NCI-H1436 (cell line): Measurements from ENCODE around the gene WDFY4.

ENCODE experiments used
- DNase-seq: peaks from one replicate; lab custom pipeline; 2025; lab: John Stamatoyannopoulos, UW

The WDFY4 gene

GRCh38 chr10:48691812-48692528 lies 7.3 kb downstream of the WDFY4 start:
- DNase-seq = no peak

DNA sequence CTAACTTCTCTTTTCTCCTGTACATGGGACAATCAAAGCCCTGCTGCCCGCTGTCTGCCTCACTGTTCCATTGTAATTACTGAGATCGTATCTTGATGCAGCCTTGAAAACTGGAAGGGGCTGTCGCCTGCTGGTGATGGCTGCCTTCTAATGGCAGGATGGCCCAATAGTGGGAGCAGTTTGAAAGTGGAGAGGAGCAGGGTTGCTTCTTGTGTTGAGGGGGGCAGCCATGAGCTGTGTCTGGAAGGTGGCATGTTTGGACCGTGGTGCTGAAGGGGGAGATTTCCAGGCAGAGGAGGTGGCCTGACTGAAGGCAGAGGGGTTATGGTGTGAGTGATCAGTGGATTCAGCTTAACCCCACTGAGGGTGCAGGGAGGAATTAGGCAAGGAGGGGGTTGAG lies 8.1 kb downstream of the WDFY4 start:
- DNase-seq = no peak

- DNase-seq = no peak
Measured at GRCh38 chr10:48693206-48693605, 8.5 kb downstream of the WDFY4 start.

GRCh38 chr10:48694371-48695030 lies 9.8 kb downstream of the WDFY4 start:
- no peak for DNase-seq

DNA sequence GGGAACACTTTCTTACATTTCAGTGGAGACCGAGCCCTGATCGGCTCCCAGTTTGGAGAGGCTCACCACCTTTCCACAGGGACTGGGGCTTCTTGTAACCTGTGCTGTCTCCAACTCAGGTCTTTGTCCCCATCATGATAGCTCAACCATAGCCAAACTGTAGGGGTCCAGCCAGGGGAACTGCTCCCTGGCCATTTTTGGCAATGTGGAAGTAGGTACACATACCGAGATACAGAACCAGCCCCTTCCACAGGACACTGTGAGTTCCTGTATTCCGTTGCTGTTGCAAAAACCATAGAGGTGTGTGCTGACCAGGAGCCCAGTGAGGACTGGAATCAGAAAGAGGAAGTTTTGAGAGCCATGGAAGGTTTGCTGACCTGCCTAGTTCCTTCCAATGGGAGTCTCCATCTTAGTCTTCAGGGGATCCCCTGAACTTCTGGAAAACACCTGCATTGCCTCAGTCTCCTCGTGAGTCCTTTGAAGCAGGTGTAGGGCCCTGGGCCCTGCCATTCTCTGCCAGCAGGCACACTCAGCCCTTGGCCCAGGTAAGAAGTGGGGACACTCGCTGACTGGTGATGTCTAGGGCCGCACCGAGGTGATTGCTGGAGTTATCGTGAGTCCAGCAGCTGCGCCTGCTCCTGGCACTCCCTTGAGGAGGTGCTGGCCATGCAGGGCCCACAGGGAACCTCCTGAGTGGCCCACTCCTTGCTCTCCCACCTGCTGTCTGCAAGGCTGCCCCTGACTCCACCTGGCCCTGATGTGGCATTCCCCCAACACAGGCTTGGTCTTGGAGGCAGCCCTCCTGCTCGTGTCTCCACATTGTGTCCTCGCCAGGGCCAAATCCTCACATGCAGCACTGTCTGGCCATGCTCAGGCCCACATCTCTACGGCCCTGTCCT lies 11.2 kb downstream of the WDFY4 start:
- no peak for DNase-seq

DNA sequence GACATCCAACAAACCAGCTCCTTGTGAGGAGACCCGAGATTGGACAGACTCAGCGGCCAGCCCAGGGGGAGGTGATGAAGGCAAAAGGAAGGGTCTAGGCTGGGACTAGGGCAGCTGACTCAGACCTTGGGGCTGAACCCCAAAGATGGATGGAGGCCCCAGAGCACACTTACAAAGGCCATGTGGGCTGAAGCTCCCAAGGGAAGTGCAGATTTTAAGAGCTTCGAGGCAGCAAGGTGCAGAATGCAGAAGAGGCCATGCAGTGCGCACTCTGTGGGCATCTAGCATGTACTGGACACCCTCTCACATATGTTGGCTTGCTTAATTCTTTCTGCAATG lies 11.8 kb downstream of the WDFY4 start:
- no peak for DNase-seq

DNA sequence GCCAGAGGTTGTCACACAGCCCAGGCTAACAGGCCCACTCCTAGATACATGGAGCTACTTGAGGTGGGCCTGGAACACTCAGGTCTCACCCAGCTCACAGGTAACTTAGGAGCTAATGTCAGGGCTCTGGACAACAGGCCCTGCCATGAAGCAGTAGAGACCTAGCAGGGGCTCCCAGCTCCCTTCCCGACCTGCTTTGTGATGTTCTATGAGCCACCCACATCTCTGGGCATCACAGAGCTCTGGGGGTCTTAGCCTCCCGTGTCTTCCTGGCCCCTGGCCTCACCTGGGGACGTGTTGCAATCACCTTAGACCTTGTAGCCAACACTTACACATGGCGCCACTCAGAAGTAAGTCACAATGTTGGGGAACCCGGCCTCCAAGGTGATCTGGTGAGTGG lies 12.4 kb downstream of the WDFY4 start:
- DNase-seq = no peak

DNA sequence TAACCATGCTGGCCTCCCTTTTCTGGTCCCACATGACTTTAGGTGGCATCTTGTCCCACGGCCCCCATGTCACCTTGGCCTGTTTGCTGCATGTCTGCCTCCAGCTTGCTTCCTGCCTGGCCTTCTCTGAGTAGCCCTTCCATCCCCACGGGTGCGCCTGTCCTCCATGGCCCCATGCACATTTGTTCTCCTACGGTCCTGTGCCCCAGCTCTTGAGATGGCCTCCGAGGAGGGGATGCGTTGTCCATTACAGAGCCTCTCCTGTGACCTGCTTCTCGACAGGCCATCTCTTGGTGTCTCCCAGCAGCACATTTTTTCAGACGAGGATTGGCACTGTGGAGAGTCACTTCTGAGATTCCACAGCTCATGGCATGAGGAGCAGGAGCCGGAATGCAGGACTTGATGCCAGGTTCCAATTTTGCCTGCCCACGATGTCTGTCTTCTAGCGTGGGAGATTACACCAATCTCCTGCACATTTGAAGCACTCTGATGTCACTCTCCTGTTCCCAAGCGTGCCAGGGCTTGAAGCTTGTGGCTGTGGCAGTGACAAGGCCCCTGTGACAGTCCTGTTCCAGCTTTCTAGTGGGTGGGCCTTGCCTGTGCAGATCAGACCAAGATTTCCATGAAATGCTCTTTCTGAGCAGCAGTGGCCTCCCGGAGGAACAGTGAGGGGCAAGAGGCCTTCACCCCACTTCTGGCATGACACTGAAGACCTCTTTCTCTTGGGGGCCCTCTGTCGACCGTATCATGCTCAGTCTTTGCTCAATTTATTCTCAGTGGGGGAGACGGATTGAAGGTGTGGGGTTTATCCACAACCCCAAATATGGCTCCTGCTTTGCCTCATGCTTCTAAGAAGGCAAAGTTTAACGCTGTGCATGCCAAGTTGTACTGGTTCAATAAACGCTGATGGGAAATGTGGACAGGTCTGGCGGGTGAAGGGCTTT lies 13.4 kb downstream of the WDFY4 start:
- no peak for DNase-seq

DNA sequence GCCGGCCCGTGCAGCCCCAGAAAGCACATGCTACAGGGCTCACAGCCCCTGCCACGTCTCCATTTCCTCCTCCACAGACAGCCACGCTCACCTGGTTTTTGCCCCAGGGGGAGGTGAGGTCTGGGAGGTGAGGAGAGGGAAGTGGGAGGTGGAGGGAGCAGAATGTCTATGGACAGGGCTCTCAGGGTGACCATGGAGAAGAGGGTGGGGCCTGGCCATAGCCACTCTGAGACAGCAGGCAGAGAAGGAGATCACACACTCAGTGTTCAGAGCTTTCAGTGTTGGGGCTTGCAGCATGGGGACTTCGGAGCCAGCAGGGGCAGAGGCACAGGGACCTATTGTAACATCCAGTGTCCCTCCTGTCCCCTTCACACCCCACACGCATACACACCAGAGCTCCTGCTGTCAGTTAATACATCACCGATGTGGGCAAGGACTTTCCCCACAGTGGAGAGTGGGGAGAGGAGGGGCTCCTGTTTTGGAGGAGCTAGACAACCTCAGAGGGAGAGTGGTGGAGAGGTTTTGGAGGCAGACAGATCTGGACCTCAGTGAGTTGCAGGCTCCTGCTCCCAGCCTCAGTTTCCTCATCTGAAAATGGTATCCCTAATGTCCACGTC lies 14.4 kb downstream of the WDFY4 start:
- DNase-seq = no peak

DNA sequence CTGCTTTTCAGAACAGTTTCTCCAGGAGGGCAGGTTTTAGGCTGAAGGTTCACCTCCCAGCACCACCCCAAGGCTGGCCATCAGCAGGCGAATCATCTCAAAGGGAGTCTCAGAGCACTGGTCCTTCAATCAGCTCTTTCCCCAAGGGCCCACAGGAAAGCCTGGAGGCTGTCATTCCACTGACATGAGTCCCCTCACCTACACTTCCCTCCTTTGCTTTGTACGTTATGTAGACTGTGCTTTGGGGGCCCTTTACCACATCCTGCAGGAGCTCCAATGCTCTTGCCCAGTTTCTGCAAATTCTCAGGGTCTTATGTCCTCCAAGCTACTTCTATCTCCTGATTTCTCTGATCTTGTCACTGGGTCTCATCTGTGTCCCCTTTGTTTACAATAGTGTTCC lies 15.4 kb downstream of the WDFY4 start:
- no peak for DNase-seq

DNA sequence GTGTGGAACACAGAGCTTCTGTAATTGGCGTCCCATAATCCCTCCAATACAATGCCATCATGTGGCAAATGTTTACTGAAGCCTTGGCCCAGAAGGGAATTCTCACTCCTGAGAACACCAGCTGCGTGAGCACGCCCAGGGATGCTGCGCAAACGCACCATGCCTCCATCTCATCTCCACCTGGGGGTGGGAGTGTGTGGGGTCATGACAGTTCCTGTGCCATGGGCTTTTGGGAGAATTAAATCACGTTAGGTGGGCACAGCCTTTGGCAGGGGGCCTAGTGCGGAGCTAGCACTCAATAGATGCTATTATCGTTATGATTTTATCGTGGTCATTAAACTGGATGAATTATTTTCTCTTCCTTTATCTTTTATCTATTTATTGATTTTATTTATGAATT lies 15.8 kb downstream of the WDFY4 start:
- DNase-seq = no peak

DNA sequence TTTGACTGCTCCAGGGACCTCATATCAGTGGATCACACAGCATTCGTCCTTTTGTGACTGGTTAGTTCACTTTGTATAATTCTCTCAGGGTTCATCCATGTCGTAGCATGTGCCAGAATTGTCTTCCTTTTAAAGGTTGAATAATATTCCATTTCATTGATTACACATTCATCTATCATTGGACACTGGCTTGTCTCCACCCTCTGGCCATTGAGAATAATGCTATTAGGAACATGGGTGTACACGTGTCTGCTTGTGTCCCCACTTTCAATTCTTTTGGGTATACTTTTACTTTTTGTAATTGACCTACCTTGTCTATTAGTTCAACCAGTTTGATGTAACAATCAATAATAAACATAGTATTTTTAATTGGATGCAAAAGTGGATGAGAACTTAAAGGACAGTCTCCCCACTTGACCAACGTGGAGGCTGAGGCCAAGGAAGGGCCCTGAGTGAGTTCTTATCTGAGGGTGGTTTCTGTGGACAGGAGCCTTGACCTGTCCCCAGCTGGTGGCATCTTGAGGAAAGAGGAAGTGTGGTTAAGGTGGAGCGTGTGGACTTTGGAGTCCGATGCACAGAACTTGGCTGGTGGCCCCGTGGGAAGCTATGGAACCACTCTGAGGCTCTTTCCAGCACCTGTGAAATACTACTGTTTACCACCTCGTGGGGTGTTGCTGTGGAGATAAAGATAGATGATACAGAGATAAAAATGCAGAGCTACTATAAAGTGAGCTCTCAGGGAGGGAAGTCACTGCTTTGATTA lies 16.6 kb downstream of the WDFY4 start:
- no peak for DNase-seq

- DNase-seq = no peak
Measured at GRCh38 chr10:48701941-48702340, 17.3 kb downstream of the WDFY4 start.

DNA sequence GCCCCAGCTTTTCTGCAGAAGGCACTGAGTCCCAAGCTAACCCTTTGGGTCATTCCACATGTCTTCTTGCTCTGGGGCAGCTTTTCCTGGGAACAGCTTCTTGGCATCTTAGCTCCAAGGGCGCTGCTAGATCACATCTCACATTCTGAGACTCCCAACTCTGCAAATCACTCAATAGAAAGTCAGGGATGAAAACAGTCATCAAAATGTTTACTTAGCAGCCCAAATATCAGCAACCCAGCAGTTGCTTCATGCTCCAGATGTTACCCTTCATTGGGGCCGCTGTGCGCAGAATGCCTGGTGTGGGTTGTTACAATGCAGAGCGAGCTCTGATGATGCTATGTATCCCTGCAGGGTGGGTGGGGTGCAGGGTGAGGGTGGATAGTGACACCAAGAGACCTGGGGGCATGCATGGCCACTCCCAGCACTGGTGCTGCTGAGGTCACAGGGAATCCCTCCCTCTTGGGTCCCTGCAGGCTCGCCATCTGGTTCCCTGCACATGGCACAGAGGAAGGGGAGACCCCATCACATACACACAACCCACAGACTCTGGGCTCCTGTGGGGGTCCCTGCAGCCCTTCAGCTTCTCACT lies 19.0 kb downstream of the WDFY4 start:
- no peak for DNase-seq

- no peak for DNase-seq
Measured at GRCh38 chr10:48704156-48704555, 19.5 kb downstream of the WDFY4 start.

GRCh38 chr10:48705401-48705938 lies 20.8 kb downstream of the WDFY4 start:
- no peak for DNase-seq

DNA sequence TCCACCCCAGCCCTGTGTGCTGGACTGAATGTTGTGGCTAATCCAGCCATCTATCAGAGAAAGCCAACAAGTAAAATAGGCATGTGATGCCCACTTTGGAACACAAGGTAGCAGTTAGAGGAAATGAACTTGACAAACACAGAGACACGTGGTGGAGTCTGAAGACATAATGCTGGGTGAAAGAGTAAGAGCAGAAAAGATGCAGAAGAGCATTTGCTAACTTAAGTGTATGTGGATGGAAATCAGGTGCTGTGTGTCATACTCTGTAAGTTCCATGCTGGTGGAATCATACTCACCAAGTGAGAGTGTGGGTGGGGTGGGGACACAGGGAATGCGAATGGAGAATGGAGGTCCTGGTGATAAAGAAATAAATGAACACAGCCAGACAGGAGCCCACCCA lies 22.8 kb downstream of the WDFY4 start:
- DNase-seq = no peak

- no peak for DNase-seq
Measured at GRCh38 chr10:48708144-48708543, 23.5 kb downstream of the WDFY4 start.

DNA sequence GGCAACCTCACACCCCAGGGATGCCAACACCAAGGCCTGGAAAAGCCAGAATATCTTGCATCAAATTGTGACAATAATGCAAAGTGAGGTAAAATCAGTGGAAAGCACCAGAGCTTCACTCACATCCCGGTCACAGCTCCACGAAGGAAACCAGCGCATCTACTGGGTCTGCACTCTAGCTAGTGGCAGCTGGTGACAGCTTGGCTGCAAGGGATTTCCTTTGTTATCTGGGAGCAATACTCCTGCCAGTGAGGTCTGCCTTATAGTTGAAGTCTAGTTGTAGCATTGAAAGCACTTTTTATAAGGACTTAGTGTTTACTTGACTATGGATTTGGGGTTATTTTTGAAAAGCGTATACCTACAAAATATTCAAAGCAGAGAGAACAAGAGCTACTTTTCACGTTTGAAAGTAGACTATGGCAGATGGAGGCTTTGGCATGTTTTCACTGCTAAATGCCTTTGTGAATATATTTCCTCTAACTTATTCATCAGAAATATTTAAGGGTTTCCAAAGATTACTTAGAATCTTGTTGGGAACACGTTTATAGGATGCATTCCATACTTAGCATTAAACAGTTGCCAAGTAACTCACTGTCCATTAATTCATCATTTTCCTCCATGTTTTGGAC lies 26.1 kb downstream of the WDFY4 start:
- DNase-seq = no peak

DNA sequence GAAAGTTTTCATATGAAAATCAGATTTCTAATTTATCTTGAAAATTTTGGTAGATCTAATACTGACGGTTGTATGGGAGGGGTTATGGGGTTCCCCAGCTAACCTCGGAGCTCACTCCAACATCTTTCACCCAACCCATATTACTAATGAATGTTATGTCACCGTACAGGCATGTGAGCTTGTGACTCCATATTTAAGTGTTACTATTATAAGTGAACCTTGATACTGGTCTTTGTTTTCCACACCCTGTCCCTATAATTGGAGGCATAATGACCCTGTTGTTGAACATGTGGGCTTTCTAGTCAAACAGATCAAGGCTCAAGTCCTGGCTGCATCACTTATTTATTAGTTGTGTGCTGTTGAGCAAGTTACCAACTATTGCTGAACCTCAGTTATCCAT lies 27.2 kb downstream of the WDFY4 start:
- no peak for DNase-seq
